ENCODE measurements around the gene MTX1. TPM values are rescaled to one million over a fixed set of nuclear protein-coding genes. Genes with fewer than 3 reads are reported as not detected.

The MTX1 gene
- total and polyA plus RNA-seq, 9 of the 15 experiments (the other 6 are each of a cell fraction or from before 2014, with no cell fraction given) = 29.1 to 98.4 (median 66.9) TPM

DNA sequence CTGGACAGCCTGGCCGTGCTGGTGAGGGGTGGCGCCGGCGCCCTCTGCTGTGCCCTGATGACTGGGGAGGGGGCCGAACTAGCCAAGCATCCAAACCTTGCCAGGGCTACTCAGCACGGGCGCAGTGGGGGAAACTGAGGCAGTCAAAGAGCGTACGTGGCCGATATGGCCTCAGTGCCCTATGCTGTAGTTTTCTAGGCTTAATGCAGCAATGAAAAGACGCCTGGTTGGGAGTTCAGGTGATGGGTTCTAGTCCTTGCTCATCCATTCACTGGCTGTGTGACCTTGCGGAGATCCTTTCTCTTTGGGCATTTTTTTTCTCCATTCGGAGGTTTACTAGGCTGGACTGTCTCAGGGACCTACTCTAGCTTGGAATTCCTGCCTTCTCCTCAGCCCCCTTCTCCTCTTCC lies 822 bp downstream of the MTX1 start (continued):
- TF ChIP-seq U2AF2 (optimal IDR thresholded peaks at IDR 0.05; ENCODE audit: low read depth, low read length) = no peak
- TF ChIP-seq, protein P1, sequence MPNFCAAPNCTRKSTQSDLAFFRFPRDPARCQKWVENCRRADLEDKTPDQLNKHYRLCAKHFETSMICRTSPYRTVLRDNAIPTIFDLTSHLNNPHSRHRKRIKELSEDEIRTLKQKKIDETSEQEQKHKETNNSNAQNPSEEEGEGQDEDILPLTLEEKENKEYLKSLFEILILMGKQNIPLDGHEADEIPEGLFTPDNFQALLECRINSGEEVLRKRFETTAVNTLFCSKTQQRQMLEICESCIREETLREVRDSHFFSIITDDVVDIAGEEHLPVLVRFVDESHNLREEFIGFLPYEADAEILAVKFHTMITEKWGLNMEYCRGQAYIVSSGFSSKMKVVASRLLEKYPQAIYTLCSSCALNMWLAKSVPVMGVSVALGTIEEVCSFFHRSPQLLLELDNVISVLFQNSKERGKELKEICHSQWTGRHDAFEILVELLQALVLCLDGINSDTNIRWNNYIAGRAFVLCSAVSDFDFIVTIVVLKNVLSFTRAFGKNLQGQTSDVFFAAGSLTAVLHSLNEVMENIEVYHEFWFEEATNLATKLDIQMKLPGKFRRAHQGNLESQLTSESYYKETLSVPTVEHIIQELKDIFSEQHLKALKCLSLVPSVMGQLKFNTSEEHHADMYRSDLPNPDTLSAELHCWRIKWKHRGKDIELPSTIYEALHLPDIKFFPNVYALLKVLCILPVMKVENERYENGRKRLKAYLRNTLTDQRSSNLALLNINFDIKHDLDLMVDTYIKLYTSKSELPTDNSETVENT (CRISPR knock-in tag; IDR thresholded peaks at IDR 0.05) = 0 out of 2 replicates have a peak, but pooled peaks have one; percentile 15
- TF ChIP-seq ZNF830 (CRISPR knock-in tag; IDR thresholded peaks at IDR 0.05) = no peak
- no peak for TF ChIP-seq ZNF436 (CRISPR knock-in tag; IDR thresholded peaks at IDR 0.05)
- no peak for TF ChIP-seq NCOR1 (IDR thresholded peaks at IDR 0.05)
- TF ChIP-seq SMARCC2 (IDR thresholded peaks at IDR 0.05; ENCODE audit: low read depth) = no peak
- TF ChIP-seq ZKSCAN8 (CRISPR knock-in tag; IDR thresholded peaks at IDR 0.05) = no peak
- TF ChIP-seq, protein P2, sequence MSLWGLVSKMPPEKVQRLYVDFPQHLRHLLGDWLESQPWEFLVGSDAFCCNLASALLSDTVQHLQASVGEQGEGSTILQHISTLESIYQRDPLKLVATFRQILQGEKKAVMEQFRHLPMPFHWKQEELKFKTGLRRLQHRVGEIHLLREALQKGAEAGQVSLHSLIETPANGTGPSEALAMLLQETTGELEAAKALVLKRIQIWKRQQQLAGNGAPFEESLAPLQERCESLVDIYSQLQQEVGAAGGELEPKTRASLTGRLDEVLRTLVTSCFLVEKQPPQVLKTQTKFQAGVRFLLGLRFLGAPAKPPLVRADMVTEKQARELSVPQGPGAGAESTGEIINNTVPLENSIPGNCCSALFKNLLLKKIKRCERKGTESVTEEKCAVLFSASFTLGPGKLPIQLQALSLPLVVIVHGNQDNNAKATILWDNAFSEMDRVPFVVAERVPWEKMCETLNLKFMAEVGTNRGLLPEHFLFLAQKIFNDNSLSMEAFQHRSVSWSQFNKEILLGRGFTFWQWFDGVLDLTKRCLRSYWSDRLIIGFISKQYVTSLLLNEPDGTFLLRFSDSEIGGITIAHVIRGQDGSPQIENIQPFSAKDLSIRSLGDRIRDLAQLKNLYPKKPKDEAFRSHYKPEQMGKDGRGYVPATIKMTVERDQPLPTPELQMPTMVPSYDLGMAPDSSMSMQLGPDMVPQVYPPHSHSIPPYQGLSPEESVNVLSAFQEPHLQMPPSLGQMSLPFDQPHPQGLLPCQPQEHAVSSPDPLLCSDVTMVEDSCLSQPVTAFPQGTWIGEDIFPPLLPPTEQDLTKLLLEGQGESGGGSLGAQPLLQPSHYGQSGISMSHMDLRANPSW (CRISPR knock-in tag; IDR thresholded peaks at IDR 0.05) = no peak
- TF ChIP-seq, protein P3, sequence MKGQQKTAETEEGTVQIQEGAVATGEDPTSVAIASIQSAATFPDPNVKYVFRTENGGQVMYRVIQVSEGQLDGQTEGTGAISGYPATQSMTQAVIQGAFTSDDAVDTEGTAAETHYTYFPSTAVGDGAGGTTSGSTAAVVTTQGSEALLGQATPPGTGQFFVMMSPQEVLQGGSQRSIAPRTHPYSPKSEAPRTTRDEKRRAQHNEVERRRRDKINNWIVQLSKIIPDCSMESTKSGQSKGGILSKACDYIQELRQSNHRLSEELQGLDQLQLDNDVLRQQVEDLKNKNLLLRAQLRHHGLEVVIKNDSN (CRISPR knock-in tag; IDR thresholded peaks at IDR 0.05) = no peak
- TF ChIP-seq ZNF77 (CRISPR knock-in tag; IDR thresholded peaks at IDR 0.05) = no peak
- 0 out of 2 replicates have a peak, but pooled peaks have one; percentile 65 for TF ChIP-seq RHOXF2B (CRISPR knock-in tag; conservative IDR thresholded peaks at IDR 0.05)
- TF ChIP-seq EZH2 (IDR thresholded peaks at IDR 0.05; ENCODE audit: borderline replicate concordance, low read depth, low read length) = no peak
- TF ChIP-seq GABPB2 (CRISPR knock-in tag; conservative IDR thresholded peaks at IDR 0.05) = peak; percentile 51; the same call in 1 of the 2 replicates
- no peak for TF ChIP-seq SREBF2 (CRISPR knock-in tag; IDR thresholded peaks at IDR 0.05)
- no peak for TF ChIP-seq SIN3A (IDR thresholded peaks at IDR 0.05; ENCODE audit: borderline replicate concordance in 2 of 2, control insufficient read depth in 1 of 2, low read depth in 2 of 2, low read length in 2 of 2)
- no peak for TF ChIP-seq ZNF76 (CRISPR knock-in tag; IDR thresholded peaks at IDR 0.05; ENCODE audit: borderline replicate concordance)
- TF ChIP-seq RUNX1 (IDR thresholded peaks at IDR 0.05; ENCODE audit: low read depth) = no peak
- TF ChIP-seq, protein P4, sequence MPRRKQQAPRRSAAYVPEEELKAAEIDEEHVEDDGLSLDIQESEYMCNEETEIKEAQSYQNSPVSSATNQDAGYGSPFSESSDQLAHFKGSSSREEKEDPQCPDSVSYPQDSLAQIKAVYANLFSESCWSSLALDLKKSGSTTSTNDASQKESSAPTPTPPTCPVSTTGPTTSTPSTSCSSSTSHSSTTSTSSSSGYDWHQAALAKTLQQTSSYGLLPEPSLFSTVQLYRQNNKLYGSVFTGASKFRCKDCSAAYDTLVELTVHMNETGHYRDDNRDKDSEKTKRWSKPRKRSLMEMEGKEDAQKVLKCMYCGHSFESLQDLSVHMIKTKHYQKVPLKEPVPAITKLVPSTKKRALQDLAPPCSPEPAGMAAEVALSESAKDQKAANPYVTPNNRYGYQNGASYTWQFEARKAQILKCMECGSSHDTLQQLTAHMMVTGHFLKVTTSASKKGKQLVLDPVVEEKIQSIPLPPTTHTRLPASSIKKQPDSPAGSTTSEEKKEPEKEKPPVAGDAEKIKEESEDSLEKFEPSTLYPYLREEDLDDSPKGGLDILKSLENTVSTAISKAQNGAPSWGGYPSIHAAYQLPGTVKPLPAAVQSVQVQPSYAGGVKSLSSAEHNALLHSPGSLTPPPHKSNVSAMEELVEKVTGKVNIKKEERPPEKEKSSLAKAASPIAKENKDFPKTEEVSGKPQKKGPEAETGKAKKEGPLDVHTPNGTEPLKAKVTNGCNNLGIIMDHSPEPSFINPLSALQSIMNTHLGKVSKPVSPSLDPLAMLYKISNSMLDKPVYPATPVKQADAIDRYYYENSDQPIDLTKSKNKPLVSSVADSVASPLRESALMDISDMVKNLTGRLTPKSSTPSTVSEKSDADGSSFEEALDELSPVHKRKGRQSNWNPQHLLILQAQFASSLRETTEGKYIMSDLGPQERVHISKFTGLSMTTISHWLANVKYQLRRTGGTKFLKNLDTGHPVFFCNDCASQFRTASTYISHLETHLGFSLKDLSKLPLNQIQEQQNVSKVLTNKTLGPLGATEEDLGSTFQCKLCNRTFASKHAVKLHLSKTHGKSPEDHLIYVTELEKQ (CRISPR knock-in tag; IDR thresholded peaks at IDR 0.05) = no peak
- TF ChIP-seq POLR2A (conservative IDR thresholded peaks at IDR 0.05) = 0 out of 2 replicates have a peak, but pooled peaks have one; percentile 74
- no peak for TF ChIP-seq CBFA2T2 (conservative IDR thresholded peaks at IDR 0.05)
- no peak for TF ChIP-seq NCOA2 (IDR thresholded peaks at IDR 0.05; ENCODE audit: partially characterized antibody in 2 of 2)
- TF ChIP-seq SIN3B (IDR thresholded peaks at IDR 0.05; ENCODE audit: low read depth) = peak; percentile 96

Data from K562 (cell line).